ENCODE results near the gene DDX25. TPM values are rescaled to one million over a fixed set of nuclear protein-coding genes. Genes with fewer than 3 reads are reported as not detected.

DDX25 gene
- not detected in 2 replicates for total RNA-seq

DNA sequence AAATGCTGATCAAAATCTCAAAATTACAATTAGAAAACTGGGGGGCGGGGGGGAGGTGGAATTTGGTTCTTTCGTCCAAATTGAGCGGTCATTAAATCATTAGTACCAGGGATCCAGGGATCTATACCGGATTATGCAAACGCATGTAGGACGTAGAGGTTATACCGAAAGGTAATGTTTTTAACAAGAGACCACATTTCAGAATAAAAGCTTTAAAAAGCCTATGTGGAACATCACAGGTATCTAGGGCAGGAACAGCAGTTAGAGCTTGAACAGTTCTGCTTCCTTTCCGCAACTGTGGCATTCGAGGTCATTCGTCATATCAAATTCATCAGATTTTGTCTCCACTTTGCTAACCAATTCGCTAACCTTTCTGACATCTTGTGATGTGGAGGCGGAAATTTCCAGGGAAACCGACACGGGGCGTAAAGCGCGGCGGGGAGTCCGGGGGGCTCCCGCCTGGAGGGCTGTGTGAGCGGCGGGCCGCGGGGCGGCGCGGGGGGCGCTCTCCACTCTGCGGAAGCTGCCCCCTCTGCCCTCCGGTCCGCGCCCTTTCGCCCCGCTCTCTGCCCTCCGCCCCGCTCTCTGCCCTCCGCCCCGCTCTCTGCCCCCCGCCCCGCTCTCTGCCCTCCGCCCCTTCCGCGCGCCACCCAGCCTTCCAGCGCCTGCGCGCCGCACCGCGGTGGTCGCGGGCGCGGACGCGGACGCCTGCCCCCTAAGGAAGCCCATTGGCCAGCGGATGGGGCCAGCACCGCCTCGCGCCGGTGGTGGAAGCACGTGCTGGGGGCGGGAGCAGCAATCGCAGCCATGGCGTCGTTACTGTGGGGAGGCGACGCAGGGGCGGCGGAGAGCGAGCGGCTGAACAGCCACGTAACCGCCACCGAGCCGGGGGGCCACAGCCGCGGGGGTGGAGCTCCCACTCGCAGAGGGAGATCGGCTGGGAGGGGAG lies at the start of gene DDX25:
Gene DDX25 (plus strand): TSS at position 798 of the 949 bp plus-strand sequence. CDS start 10 bp downstream, at position 808.

DNA sequence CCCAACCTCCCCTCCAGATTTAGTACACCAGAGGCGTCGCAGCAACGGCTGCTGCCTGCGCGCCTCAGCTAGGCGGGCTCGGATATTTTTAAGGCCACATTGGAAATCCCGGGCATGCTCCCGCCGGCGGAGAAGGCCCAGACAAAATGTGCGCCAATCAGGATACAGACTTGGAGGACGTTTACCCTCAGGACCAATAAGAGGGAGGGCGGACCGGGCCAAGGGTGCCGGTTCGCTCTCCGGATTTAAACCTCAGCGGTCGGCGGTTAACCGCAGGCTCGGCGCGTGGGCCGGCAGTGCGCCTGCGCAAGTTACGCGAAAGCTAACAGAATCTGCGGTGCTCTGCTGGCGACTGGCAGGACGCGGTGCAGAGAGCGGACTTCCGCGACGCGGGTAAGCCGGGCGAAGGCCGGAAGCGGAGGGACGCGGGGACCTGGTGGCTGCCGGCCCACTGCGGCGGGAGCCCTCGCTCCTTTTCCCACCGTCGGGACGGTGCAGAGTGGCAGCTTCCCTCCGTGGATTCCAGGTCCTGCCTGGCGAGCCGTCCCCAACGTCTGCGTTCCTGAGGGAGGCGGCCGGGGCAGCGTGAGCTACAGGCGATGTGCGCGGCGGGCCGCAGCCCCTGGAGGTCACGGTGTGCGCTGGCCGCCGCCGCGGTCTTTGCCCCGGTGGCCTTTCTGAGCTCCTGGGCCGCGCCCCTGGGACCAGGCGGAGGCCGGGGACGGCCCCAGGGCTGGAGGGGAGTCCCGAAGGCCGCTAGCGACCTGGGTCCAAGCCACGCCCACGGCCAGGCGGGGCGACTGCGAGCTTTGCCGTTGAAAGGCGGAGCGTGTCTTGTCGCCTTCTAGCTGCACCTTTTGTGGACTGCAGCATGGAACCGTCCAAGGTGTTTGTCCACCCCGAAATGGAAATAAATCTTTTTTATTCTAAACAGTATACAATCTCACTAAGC lies 16.7 kb upstream of the DDX25 start, which contains the start of gene HYLS1:
Gene HYLS1 (plus strand): TSS at position 296 of the 952 bp plus-strand sequence. CDS start 11,701 bp downstream, outside the sequence.

DNA sequence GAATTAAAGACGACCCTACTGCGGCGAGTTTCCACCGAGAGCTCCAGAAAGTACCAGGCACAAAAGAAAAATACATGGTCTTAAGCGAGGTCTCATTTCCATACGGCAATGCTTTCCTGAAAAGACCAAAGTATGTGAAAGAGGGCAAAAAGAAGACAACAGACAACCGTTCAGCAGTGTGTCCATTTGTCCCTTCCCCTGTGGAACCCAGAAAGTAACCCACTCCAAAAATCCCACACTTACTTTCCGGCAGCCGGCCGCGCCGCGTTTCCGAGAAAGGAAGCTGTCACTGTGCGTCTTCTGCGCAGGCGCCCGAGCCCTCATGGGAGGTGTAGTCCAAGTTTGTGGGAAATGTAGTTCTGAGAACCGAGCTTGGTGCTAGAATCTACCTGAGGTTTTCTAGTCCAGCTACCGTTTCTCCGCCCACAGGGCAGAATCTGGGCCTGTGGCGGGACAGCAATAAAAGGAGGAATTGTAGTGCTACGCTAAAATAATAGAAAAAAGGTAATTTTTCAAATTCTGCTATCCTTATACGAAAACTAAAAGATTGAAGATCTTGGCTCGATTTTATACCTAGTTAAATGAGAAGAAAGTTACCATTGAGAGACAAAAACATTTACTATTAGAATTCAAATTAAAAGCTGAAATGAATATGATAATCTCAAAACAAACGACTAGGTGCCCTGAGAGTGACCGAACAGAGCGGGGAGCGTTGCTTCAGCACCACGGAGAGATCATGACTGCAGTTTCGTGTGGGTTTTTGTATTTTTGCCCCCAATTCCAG lies 1.2 kb upstream of the DDX25 start, which contains the start of gene PUS3:
Gene PUS3 (minus strand): TSS at position 280 of the 784 bp plus-strand sequence. CDS start 6,922 bp downstream, outside the sequence.

DNA sequence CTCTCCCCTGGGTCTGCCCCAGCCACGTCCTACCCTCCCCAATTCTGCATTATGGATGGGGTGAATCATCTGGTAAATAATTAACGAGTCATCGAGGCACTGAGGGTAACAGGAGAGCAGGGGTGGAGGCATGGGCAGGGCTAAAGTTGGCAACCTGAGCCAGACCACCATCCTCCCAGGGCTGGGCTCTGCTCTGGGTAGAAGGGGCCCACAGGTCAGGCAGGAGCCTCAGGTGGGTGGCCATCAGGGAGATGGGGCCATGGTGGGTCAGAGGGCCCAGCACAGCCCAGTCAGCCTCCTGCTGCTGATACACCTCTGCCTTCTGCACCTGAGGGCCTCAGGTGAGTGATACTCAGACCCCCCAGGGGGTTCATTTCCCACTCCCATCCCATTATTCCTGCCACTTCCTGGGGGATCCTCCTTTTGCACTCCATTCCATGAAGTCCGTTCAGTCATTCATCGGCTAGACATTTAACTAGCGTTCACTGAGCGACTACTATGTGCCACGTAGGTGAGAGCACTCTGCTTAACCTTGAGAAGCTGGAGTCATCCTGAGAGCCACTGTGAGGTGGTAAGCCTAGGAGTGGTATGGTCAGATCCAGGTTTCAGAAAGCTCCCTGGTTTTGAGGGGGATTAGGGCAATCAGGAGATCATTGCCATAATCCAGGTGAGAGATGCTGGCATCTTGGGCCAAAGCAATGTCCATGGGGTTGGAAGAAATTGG lies 41.7 kb downstream of the DDX25 start, which contains the start of gene VSIG10L2:
Gene VSIG10L2 (plus strand): TSS at position 248 of the 724 bp plus-strand sequence. CDS start 12 bp downstream, at position 260.

Other genes starting within 250 kb of the DDX25 start
- gene ACRV1, start 223.7 kb upstream of the DDX25 start, total RNA-seq, result not detected in 2 replicates
- gene PATE1, start 158.2 kb upstream of the DDX25 start, total RNA-seq, result not detected in 2 replicates
- 0.29 TPM in 1 of 2 replicates, not detected in the other for gene PATE2, start 125.7 kb upstream of the DDX25 start, total RNA-seq
- gene PATE3, start 116.4 kb upstream of the DDX25 start, total RNA-seq, result not detected in 2 replicates
- gene PATE4, start 71.2 kb upstream of the DDX25 start, total RNA-seq, result not detected in 2 replicates
- 2.8 and 11.5 TPM in 2 replicates for gene HYLS1, start 16.8 kb upstream of the DDX25 start, total RNA-seq
- 8.4 and 9.2 TPM in 2 replicates for gene PUS3, start 1.3 kb upstream of the DDX25 start, total RNA-seq
- gene VSIG10L2, start 41.5 kb downstream of the DDX25 start, total RNA-seq, result not detected in 2 replicates
- gene CDON, start 158.4 kb downstream of the DDX25 start, total RNA-seq, result 1.7 and 3.3 TPM in 2 replicates